NCI-H748 (cell line): ENCODE measurements around the gene CKMT2.

ENCODE experiments used
- DNase-seq: peaks from one replicate; lab custom pipeline; 2025; ENCODE audit not compliant: unreplicated experiment; lab: John Stamatoyannopoulos, UW

Gene CKMT2

DNA sequence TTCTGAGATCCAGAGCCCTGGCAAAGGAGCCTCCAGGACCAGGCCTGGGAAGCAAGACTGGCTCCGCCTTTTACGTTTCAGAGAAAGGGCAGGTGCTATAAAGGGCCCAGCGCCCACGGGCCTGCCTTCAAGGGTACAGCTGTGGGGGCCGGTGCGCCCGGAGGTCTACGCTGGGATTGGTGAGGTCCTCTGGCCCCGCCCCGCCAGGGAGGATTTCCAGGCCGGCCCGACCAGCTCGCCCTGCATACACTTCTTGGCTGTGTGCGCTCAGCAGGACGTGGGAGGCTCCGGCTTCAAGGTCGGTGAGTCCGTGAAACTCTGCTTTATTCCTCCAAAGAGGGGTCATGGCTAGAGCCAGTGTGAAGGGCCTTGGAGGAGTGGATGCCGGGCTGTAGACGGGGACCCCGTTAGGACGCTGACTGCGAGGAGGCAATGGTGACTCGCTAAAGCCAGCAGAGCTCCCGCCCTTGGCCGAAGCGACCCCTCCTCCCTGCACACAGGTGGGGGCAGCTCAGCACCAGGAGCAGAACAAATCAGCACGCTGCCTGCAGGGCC lies at the start of gene CKMT2:
CKMT2 (plus strand) TSS at position 243 of the 555 bp plus-strand sequence. CDS start 17,811 bp downstream, outside the sequence.
- DNase-seq, result no peak

DNA sequence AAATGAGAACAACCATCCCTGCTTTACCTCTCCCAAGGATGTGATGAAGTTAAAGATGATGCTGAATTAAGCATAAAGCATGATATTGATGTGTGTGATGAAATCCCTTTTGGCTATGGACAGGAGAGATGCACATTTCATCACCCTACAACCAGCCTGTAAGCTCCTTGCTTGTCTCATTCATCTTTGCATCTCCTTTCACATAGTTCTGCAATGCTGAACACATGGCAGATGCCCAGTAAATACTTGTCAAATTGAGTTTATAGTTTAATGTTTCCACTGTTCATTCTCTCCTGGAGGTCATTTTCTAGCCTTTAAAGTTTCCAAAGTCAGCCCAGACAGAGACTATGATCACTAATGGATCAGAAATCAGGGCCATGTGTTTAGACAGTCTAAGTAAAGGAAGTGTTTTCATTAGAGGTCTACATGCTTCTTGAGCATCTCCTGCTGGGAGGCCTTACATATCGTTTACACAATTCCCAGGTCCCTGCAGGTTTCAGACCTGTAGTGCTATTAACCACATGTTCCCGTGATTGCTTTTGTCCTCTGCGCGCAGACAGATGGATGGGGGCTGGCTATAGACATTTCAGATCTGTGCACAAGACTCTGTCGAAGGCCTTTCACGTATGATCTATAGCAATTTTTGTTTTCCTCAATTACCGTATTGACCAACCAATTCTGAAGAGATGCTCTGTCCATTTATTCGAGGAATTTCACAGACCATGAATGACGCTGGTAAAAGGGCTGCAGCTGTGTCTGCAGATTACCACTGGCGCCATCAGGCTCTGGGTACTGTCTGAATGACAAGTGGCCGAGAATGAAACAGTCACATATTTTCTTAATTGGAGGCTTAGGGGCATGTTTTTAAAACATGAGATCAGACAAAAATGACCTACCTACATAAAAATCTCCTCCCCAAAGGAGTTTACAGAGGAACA lies 49.0 kb upstream of the CKMT2 start:
- DNase-seq, result peak; percentile 86

DNA sequence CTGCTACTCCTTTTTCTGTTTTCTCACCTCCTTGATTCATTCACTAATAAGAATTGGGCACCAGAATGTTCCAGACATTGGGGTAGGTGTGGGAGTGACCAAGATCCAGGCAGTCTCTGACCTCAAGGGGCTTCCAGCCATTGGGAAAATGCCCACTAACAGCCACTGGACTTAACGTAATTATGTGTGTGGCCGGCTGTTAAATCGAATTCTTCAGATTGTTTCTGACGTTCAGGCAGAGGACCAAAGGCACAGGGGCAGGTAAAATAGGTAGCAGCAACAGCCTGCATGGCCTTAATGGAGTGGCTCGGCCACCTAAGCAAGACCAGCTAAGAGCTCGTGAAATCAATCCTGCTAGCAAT lies 48.4 kb upstream of the CKMT2 start:
- no peak for DNase-seq

DNA sequence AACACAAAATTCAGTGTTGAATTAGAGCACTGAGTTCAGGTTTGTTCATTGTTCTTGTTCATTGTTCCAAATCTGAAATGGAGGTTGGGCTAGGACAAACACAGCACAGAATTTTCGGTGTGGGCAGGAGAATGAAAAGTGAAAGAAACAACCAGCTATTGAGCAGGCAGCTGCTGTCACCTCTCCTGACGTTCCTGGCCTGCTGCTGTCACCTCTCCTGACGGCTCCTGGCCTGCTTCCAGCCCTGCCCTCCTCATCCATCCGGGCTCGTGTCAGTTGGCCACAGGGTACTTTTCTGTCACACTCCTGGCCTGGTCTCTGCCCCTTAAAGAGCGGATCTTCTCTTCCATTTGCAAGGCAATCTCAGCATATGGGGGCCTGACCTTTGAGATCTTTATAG lies 45.2 kb upstream of the CKMT2 start:
- peak; percentile 46 for DNase-seq

DNA sequence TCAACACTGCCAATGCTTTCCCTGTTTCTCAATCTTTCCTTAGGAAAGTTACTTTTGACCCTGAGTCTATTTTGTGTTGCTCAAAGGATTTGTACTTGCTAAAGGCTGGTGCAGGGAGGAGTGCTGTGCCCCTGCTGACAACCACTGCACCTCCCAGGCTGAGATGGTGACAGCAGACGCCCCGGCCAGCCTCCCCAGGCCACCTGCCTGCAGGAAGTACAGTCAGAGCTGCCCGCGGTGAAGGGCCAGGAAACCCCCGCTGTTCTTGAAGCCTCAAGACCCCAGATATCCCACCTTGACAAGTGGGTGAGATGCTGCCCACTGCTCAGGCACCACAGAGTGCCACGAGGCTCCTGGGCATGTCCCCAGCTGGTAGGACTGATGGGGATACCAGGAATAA lies 44.2 kb upstream of the CKMT2 start:
- no peak for DNase-seq

DNA sequence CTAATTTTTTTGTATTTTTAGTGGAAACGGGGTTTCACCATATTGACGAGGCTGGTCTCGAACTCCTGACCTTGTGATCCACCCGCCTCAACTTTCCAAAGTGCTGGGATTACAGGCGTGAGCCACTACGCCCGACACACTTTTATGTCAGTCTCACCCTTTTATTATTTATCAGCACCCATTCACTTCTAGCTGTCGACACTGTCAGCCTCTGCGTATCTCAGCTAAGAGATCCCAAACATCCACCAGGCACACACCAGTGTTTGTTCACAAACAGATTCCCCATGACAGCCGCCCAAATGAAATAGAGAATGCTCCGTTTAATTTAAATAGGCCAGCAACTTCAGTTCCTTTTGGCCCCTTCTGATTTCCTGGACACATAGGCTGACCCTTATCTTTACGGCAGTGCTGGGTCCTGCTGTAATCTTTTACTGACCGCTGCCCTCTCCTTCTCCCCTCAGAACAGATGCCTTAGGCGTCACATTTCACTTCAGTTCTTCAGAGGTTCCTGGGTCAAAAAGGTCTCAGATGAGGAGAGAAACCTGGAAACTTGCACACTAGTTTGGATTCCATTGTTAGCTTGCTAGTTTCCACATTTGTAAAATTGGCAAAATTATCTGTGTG lies 43.1 kb upstream of the CKMT2 start:
- DNase-seq, result no peak

DNA sequence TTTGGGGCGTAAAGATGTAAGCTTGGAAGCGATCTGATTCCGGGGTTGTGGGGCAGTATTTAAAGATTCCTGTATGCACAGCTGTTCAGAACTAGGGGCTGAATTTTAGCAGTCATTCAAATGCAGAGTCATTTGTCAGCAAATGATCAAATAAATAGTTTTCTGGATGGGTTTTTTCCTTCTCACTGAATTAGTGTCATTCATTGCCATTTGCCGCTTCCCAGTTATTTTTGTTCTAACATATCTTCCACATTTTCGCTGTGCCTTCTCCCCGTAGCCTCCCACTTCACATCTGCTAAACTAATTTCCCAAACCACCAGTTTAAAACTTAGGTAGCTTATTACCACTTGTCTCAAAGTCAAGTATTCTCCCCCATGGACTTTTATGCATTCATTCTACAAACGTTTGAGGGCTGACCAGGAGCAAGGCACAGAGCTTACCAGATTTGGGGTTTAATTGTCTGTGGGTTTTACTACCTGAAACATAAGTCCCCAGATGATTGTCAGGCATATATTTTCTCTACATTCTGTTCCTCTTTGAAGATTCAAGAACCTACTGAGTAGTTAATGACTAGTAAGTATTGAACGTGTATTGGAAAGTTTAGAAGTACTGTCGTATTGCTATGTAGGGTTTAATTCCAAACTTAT lies 41.3 kb upstream of the CKMT2 start:
- DNase-seq, result no peak

DNA sequence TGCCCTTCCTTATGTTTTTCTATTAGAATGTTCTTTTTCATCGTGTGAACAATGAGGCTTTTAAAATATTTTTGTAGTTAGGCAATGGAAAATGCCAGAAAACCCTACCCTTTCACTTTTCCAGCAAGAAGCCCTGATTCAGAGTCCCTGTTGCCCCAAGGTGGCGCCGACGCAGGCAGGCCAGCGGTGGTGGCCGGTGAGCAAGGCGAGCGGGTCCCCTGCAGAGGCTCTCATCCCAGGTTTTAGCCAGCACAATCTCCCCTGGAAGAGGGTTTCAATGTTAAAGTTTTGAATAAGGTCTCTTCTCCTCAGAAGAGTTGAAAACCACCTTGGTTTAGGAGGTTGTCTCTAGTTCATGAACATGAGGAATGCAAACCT lies 40.8 kb upstream of the CKMT2 start:
- DNase-seq, result no peak

DNA sequence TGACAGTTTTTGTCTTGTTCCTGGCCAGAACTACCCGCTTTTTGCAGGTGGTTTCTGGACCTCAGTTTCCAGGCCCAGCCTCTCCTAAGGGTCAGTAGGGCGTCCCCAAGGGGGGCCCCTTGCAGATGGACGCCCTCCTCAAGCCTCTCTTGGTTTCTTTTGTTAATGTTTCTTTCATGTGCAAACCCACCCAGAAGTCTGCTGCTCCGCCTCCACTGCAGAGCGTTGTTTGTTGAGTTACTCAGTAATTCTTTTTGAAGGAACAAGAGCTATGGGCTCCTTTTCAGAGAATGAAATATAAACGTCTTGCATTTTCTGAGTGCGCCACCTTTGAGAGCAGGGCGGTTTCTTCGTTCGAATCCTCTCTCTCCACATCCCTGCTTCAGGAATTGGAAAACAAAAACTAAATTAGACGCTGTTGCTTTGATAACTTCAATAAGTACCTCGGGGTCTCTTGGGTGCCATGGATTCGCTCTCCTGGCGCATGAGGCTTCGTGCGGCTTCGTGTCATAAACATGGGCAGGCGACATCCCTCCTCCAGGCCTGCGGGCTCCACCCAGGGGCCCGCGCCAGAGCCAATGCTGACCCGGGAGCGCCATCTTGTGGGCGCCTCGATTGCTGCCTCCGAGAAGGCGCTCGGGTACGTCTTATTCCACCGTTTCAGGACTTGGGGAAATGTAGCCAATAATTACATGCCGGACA lies 38.3 kb upstream of the CKMT2 start:
- DNase-seq, result peak; percentile 87

DNA sequence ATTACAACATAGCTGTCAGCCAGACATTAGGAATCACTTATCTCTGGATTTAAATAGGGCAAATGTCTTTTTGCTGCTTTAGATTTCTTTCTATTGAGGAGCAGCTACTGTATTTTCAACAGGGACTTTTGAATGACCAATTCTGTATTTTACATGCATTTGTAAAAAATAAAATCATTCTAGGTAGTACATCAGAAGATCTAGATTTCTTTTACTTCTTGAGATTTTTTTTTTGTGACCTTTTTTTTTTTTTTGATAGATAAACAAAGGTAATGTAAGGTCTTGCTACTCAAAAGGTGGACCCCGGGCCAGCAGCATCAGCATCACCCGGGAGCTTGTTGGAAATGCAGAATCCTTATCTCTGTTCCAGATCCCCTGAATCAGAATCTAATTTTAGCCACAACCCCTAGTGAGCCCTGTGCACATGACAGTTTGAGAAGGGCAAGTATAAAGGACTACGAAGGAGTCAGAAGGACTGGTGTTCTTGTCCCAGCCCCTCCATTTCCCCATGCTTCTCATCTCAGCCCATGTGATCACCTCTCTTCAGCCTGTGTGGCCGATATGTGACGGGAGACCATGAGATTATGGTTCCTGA lies 37.7 kb upstream of the CKMT2 start:
- DNase-seq, result no peak

DNA sequence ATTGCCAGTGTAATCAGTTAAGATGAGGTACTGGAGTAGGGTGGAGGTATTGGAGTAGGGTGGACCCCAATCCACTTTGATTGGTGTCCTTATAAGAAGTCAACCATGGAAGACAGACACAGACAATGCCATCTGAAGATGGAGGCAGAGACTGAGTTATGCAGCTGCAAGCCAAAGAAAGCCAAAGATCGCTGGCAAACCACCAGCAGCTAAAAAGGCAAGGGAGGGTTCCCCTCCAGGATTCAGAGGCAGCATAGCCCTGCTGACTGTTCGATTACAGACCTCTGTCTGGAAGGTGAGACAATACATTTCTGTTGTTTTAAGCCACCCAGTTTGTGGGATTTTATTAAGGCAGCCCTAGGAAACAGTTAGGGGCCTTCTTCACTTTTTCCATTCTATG lies 30.5 kb upstream of the CKMT2 start:
- DNase-seq, result no peak

DNA sequence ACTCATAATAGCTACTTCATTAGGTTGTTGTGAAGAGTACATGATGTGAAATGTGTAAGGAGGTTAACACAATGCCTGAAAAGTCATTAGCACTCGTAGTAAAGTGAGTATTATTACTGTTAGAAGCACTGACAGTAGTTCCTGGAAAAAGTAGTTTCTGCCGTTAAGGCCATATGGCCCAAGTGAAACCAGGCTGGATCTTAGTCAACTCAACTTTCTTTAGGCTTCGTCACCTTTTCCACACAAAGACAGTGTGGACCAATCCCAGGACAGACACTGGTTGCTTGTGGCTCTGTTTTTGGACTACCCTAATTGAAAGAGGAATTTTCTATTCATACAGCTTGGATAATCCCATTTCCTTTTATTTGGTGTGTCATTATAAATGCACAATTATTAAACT lies 29.4 kb upstream of the CKMT2 start:
- DNase-seq, result no peak

DNA sequence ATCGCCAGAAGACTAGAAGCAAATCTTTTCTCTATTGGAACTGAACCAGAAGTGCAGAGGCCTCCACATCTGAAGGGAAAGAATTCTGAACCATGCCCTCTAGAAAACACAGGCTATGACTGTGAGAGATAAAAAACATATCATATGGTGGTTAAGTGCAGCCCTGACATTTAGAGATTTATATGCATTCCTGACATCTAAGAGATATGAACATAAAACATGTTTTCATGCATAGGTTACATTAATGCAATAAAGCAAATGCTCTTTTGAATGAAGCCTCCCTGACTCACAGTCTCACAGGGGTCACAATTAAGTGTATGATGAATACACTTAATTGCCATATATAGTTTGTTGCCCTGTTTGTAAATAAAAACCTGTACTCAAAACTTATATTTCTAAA lies 28.9 kb upstream of the CKMT2 start:
- no peak for DNase-seq

DNA sequence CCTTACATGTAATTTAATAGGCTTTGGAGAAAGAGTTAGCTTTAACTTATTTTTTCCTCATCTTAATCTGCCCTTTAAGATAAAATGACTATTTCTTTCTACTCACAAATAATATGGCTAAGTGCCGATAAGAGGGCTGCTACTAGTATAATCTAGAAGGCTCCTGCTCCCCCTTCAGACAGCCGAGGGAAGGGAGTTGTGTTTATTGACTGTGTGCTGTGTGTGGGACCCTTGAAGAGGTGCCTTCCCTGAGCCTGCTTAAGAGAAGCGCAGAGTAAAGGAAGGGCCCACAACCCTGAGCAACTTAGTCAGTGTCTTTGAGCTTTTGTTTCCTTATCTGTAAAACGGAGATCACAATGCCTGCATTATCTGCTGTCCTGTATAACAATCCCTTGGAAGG lies 28.1 kb upstream of the CKMT2 start:
- no peak for DNase-seq

DNA sequence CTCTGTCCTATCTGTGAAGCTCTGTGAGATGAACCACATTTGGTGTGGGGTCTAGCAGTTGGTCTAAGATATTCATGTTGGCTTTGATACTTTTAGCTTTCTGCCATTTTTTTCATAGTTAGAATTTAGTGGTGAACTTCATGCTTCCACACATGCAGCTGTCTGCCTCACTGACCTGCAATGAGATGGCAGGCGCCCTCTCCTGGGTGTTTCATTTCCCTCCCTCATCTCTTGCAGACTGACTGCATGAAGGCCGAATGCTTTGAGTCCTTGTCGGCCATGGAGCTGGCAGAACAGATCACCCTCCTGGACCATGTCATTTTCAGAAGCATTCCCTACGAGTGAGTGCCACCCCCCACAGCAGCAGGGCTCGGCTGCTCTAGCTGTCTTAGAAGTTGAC lies 26.1 kb upstream of the CKMT2 start:
- DNase-seq, result no peak

DNA sequence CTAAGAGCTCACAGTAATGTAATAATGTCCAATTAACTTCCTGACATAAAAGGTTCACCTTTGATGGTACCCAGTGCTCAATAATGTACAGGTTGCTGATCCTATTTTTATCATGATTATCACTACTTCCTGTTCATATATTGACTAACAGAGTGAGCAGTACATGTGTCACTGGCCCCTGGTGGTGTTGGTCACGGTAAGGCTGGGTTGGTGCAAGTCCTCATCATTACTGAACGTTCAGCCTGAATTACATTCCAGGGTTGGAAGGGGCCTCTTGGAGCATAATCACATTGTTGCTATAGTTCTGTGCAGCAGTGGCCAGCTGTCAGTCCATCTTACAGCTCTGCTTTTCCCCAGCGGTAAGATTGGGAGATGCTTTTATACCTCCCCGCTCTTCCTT lies 24.2 kb upstream of the CKMT2 start:
- no peak for DNase-seq

DNA sequence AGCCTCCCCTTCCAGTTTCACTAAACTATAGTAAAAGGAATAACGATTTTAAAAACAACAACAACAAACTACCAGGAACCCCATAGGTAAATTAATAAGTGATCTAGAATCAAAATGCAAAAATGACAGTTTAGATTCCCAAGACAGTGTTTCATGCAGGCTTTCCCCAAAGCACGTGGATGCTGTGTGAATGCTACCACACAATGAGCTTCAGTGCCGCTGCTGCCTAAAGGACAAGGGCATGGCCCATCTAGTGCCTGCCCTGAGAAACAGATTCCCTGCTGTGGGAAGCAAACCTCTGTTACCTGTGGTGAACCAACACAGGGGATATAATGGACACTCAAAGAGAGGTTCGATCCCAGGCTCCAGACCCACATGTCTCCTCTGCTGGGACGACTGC lies 23.7 kb upstream of the CKMT2 start:
- DNase-seq, result no peak

DNA sequence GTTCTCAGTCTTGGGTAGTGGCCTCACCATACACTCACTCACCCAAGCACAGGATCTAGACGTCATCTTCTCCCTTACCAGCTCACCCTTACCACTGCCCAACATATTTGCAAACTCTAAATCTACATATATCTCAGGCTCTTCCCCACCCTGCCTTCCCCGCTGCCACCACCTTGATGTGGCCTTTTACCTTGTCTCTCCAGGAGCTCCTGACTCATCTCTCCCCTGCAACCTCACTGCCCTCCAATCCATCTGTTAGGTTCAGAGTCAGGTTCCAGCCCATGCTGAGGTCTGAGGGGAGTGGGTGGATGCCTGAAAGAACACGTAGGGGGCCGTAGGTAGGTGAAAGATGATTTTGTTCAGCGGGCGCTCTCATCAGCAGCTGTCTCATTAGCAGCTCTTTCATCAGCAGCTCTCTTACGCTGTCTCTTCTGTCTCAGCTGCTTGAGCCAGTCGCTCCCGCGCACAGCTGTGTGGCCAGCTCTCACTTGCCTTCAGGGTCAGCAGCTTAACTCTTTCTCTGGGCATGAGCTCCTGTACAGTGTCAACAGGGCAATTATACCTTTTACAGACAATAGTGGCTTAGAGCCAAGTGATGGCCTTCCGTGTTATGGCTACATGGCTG lies 23.1 kb upstream of the CKMT2 start:
- peak; percentile 86 for DNase-seq

DNA sequence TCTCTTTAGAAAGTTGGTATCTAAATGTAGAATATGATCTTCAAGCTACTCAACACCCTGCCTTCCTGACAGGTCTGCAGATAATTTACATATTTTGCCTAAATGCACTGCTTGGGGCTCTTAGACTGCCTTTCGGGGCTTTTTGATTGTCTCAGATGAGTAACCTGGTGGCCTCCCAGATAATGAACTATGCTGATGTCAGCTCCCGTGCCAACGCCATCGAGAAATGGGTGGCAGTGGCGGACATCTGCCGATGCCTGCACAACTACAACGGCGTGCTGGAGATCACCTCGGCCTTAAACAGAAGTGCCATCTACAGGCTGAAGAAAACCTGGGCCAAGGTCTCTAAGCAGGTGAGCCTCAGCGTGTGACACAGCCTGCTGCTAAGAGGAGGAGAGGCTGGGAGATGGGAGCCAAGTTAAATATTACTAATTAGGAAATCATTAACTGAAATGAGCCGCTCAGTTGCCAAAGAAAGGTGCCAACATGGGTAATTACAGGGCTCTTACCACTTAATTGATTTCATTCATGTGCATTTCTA lies 20.8 kb upstream of the CKMT2 start:
- peak; percentile 95 for DNase-seq

DNA sequence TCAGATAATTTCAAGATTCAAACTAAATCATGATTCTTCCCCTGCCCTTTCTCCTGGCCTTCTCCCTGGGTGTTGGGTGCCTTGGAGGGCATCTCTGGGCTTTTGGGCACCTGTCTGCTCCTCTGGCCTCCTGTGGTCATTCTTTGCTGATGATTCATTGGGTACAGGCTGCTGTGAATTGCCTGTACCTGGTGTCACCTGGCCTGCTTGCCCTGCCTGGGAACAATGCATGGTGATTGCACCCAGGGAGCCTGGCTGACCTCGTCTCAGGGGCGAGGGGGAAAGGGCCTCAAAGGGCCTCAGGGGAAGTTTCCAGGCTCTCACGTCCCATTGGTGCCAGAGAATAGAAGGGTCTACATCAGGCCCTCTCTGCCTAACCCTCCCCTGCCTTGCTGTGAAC lies 20.1 kb upstream of the CKMT2 start:
- peak; percentile 54 for DNase-seq
